ENCODE results near the gene BAHCC1. TPM values are rescaled to one million over a fixed set of nuclear protein-coding genes. Genes with fewer than 3 reads are reported as not detected.

Gene BAHCC1
- polyA plus RNA-seq, 3 donors from 2014 or later, result 0.02 TPM; not detected in 2

DNA sequence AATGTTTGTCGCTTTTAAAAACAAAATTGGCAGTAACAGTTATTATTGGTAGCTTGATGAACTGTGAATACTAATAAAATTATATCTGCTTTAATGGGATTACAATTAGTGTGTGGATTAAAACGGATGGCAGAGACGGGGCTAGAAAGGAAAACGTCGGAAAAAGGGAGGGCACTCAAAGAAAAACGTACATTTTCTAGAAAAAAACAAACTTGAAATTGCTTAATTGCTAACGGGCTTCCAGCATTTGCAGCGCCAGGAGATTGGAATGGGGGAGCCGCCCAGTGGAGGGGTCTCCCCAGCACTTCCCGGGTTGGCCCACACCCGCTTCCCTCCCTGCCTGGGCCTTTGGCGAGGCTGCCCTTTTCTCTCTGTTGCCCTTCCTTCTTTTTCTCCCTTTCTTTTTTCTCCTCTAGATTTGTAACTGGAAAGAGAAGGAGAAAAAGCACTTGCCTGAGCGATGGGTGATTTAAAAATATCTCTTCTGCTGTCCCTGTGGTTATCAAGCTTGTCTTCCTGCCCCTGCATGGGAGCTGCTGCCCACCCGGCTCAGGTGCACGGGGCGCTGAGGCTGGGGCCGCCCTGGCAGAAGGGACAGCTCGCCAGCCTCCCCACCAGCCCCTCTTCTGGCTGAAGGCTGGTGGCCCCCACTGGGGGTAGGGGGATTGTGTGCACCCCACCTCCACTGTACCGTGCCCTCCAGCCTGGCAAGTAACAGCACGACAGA lies 5.9 kb downstream of the BAHCC1 start:
- H3K9me3 Mint-ChIP-seq, result no peaks in the 10 kb centered on the region
- H3K36me3 Mint-ChIP-seq, result no peaks in the 10 kb centered on the region
- H3K4me1 Mint-ChIP-seq, result peaks cover 13 to 17% of the 10 kb centered on the region in 2 donors
- no peak for DNase-seq
- H3K4me3 Mint-ChIP-seq, result peak overlapping the region in 3 of 5 donors; percentile 5 to 48 (median 38)
- no peak overlapping the region for H3K27ac Mint-ChIP-seq
- H3K27me3 Mint-ChIP-seq (ENCODE audit: low read depth in 3 of 3), result peaks cover 25 to 44% (median 37%) of the 10 kb centered on the region in 3 donors

DNA sequence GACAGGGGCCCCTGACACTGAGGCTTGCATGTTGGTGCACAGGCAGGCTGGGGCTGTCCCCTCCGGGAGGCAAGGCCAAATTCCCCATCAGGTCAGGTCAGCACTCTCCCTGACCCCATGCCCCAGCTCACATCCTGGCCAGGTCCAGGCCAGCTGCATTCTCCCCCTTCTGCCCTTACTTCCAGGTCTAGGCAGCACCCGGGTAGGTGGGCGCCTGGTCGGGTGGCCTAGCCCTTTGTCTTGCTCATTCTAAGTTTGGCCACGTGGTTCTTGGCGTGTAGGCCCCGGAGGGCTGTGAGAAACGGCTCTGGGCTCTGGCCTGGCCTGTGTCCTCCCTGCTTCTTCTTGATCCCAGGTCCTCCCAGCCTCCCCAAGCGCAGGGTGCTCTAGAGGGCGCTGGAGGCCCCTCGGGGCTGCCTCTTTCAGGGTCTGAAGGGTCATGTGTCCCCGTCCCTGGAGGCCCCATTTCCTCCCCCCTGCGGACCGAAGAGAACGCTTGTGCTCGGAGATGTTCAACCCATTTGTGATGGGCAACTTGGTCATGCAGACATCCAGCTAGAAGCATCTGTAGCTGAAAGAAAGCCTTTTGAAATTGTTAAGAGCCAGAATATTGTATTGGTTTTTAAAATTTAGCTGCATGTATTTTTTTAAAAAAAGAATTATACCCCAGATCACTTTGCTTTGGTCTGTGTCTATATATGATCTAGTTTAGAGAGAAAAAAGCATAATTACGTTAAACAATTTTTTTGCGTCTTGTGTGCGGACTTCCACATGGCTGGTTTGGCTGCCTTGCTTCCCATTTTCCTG lies 6.7 kb downstream of the BAHCC1 start:
- peaks cover 12 to 17% of the 10 kb centered on the region in 2 donors for H3K4me1 Mint-ChIP-seq
- H3K4me3 Mint-ChIP-seq, result peak overlapping the region in 4 of 5 donors; percentile 18 to 53 (median 42)
- peaks cover 25 to 42% (median 31%) of the 10 kb centered on the region in 3 donors for H3K27me3 Mint-ChIP-seq (ENCODE audit: low read depth in 3 of 3)
- H3K9me3 Mint-ChIP-seq, result no peaks in the 10 kb centered on the region
- H3K27ac Mint-ChIP-seq, result no peak overlapping the region
- no peak for DNase-seq
- no peaks in the 10 kb centered on the region for H3K36me3 Mint-ChIP-seq

DNA sequence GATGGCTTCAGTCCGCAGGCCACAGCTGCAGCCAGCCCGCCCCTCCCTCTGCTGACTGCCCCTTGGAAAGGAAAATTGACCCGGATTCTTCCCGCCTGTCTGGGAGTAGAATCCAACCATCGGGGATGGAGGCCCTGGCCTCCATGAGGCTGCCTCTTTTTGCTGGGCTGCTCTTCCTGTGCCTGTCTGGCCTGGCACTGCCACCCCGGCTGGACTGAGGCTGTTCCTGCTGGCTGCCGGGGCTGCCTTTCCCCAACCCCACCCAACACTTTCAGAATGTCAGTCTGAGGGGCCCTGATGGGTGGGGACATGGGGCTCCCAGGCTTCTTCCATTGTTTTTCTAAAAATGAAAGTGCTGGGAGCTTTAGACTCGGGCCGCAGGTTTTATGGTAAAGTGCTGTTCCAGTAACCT lies 7.3 kb downstream of the BAHCC1 start:
- no peak for DNase-seq
- H3K4me1 Mint-ChIP-seq, result peaks cover 10 to 17% of the 10 kb centered on the region in 2 donors
- H3K36me3 Mint-ChIP-seq, result no peaks in the 10 kb centered on the region
- peaks cover 23 to 38% (median 28%) of the 10 kb centered on the region in 3 donors for H3K27me3 Mint-ChIP-seq (ENCODE audit: low read depth in 3 of 3)
- no peak overlapping the region for H3K27ac Mint-ChIP-seq
- H3K9me3 Mint-ChIP-seq, result no peaks in the 10 kb centered on the region
- H3K4me3 Mint-ChIP-seq, result no peak overlapping the region

DNA sequence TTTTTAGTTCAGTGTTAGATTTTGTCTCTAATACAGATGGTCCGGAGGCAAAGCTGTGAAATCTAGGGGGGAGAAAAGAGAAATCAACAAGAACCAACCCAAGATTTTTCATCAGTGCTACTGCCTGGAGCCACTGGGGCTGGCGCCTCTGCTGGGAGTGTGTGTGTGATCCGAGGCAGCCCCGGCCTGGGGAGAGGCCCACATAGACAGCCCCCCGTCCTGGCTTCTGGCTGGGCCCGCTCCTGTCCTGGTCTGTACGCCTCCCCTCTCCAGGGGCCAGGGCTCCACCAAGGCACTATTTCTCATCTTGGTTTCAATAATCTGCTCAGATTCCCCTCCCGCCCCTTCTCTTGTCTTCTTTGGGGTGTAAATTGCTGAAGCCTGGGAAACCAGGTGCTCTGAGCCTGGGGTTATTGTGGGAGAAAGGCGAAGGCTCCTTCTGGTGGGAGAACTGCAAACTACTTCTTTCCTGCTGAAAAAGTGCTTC lies 7.8 kb downstream of the BAHCC1 start:
- Mint-ChIP-seq H3K27me3 (ENCODE audit: low read depth in 3 of 3) (peaks cover 18 to 33% (median 23%) of the 10 kb centered on the region in 3 donors), H3K4me3 (no peak overlapping the region), H3K9me3 (no peaks in the 10 kb centered on the region), H3K27ac (no peak overlapping the region), H3K4me1 (peaks cover 6 to 12% of the 10 kb centered on the region in 2 donors), H3K36me3 (no peaks in the 10 kb centered on the region)
- no peak for DNase-seq

DNA sequence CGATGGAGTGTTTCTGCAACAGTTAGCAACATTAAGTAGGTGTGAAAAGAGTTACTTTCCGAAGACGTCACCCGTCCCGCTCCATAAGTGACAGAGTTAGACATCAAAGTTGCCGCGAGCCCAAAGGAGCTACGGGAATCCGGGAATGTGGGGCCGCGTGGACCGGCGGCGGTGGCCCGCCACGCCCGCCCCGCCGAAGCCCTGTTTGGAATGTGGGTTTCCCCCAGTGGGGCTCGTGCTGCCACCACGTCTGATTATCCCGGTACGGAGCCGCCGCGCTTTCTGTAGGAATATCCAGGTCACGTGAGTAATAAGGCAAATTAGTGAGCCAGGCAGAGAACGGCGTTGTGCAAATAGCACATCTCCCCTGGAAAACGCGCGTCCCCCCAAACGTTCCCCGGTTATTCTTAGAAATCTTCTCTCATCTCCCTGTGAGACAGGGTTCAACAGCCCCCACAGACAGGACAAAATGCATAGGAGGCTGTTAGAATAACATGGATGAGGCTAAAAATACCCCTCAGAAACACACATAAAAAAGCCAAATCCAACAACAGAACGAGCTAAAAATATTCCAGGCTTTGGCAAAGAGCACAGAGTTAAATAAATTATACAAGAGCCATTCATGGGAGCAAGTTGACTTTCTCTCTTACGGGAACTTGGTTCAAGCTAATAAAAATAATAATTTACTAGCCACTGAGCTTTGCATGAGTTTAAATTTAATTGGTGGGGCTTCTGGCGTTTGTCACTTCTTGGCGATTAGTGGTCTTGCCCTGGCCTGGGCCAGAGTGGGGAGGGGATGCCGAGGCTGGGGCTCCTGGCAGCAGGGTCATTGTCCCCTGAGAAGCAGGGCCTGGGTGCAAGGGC lies 8.6 kb downstream of the BAHCC1 start:
- Mint-ChIP-seq H3K36me3 (no peaks in the 10 kb centered on the region), H3K27me3 (ENCODE audit: low read depth in 3 of 3) (peaks cover 14 to 24% (median 20%) of the 10 kb centered on the region in 3 donors), H3K4me3 (no peak overlapping the region), H3K4me1 (peaks cover 3 to 7% of the 10 kb centered on the region in 2 donors), H3K9me3 (no peaks in the 10 kb centered on the region), H3K27ac (no peak overlapping the region)
- no peak for DNase-seq

DNA sequence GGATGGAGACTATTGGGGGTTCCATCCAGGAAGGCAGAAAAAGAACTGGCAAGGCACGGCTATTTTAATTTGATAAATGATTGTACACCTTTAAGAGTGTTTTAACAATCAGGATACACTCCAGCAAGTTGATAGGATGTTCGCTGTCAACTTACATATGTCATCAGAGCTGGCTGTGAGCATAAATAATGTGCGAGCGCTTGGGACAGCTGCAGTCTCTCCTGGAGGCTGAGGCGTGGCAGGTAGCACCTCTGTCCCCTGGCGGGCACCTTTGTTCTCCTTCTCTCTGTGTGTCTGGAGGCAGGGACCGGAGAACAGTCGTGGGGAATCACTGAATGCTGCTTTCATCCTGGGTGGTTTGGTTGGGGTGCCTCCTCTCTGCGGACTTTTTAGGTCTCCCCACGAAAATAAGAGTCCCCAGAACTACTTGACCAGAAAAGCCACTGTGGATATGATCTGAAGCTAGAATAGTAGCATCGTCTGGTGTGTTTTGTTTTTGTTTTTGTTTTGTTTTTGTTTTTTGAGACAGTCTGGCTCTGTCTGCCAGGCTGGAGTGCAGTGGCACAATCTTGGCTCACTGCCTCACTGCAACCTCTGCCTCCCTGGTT lies 9.4 kb downstream of the BAHCC1 start:
- H3K9me3 Mint-ChIP-seq, result no peaks in the 10 kb centered on the region
- H3K27me3 Mint-ChIP-seq (ENCODE audit: low read depth in 3 of 3), result peaks cover 14 to 24% (median 18%) of the 10 kb centered on the region in 3 donors
- H3K4me1 Mint-ChIP-seq, result peaks cover 2 to 5% of the 10 kb centered on the region in 2 donors
- H3K27ac Mint-ChIP-seq, result no peak overlapping the region
- no peak for DNase-seq
- no peak overlapping the region for H3K4me3 Mint-ChIP-seq
- H3K36me3 Mint-ChIP-seq, result no peaks in the 10 kb centered on the region

DNA sequence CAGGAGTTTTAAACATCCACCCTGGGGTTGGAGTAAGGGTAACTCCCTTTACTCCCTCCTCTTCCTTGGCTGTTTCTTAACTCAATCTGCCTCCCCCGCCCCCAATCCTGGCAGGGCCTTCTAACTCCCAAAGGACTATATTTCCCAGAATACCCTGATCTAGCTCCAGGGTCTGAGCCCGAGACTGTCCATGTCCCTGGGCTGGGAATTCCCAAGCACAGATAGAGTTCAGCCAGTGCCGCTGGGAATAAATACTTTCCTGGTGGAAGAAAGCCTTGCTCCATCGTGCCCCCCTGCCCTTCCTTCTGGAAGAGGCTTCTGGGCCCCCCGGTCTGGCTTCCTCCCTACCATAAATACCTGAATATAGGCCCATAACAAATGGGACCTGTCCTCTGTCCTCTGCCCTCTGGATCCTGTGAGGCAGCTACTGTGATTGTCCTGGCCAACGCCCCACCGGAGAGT lies 10.2 kb downstream of the BAHCC1 start:
- peaks cover 12 to 20% (median 14%) of the 10 kb centered on the region in 3 donors for H3K27me3 Mint-ChIP-seq (ENCODE audit: low read depth in 3 of 3)
- H3K9me3 Mint-ChIP-seq, result no peaks in the 10 kb centered on the region
- no peak overlapping the region for H3K27ac Mint-ChIP-seq
- H3K4me1 Mint-ChIP-seq, result no peaks in the 10 kb centered on the region
- no peak for DNase-seq
- H3K36me3 Mint-ChIP-seq, result no peaks in the 10 kb centered on the region
- no peak overlapping the region for H3K4me3 Mint-ChIP-seq

DNA sequence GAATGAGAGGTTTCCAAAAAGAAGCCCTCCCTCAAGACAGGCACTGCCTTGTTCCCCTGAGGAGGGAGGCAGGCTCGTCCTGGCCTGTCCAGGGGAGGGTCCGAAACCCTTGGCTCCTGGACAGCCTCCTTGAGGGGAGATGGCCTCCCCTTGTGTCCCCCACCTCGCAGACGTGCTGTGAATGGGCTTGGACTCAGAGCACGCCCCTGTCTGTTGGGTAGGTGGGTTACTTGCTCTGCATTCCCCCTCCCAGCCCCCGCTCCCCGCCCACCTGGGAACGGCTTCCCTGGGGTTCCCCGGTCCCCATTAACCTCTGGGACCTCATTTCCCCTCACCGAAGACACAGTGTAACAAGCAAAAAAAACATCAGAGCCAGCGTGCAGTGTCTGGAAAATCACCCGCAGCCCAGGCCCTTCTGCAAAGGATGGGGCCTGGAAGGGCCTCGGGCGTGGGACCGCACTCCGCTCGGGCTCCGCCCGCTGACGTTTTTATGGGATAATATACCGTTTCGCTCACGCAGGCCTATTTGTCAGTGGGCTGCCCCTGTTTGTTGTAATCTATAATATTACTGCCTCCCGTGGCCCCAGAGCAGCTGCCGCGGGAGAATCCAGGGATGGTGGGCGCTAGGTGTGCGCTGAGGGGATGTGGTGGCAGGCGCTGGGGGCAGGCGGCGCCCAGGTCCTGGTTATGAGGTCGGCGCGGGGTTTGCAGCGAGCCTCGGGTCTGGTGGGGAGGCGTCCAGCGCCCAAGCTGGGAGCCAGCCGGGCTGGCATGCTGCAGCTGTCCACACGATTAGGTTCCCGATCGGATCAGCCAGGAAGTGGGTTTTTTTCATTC lies 11.1 kb downstream of the BAHCC1 start:
- DNase-seq, result no peak
- H3K4me1 Mint-ChIP-seq, result peaks cover 0 to under 1% of the 10 kb centered on the region in 2 donors
- H3K27me3 Mint-ChIP-seq (ENCODE audit: low read depth in 3 of 3), result peaks cover 9 to 17% (median 12%) of the 10 kb centered on the region in 3 donors
- H3K36me3 Mint-ChIP-seq, result no peaks in the 10 kb centered on the region
- H3K27ac Mint-ChIP-seq, result no peak overlapping the region
- H3K4me3 Mint-ChIP-seq, result no peak overlapping the region
- no peaks in the 10 kb centered on the region for H3K9me3 Mint-ChIP-seq

DNA sequence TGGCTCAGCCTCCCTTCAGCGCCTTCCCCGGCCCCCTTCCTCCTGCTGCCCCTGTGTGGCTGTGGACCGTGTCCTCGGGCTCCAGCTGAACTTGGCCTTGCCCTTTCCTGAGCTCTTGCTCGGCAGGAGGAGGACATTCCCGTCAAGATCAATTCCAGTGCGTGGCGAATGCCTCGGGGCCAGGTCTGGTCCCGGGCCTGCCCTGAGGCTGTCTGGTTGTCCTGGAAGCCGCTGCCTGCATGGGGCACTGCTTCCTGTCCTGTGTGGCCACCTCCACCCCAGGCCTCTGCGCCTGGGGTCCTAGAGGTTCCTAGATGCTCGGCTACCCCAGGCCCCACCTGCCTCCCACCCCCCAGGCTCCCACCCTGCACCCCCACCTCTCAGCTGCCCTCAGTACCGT lies 12.8 kb downstream of the BAHCC1 start:
- no peaks in the 10 kb centered on the region for H3K9me3 Mint-ChIP-seq
- no peak overlapping the region for H3K27ac Mint-ChIP-seq
- peaks cover 4 to 15% (median 11%) of the 10 kb centered on the region in 3 donors for H3K27me3 Mint-ChIP-seq (ENCODE audit: low read depth in 3 of 3)

DNA sequence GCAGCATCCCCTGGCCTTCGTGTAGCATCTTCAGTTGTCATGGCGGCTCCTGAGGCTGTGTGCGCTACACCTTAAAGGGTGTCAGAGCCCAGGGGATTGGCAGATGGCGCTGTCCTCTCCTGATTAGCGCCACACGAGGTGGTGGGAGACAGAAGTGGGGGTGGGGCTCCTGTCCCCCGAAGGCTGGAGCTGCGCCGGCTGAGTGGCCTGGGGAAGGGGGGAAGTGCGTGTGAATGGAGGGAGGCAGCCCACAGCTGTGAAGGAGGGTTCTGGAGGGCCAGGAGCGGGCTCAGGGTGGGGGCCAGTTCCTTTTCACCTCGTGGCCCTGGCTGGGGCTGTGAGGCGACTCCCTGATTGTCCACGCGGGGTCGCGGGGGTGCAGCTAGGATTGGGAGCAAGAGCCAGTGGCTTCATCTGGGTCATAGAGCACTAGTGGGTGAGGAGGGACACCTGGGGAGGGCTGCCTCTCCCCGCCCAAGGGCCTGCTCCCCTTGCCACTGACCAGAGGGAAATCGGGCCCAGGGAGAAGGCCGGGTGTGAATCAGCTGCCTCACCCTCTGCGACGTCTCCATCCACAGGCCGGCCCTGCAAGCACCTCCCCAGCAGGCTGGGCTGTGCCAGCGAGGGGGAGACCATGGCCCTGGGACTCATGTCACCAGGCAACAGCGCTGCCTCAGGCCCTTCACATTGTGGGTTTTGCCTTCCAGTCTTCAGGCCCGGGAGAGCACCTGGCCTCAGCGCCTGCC lies 14.1 kb downstream of the BAHCC1 start:
- Mint-ChIP-seq H3K27ac (no peak overlapping the region), H3K27me3 (ENCODE audit: low read depth in 3 of 3) (peaks cover 4 to 14% (median 7%) of the 10 kb centered on the region in 3 donors), H3K36me3 (no peaks in the 10 kb centered on the region), H3K4me3 (no peak overlapping the region), H3K9me3 (no peaks in the 10 kb centered on the region), H3K4me1 (peaks cover 10 to 12% of the 10 kb centered on the region in 2 donors)
- no peak for DNase-seq

More for the DNA sequence above, 12.8 kb downstream of the BAHCC1 start:
- no peak for DNase-seq
- no peaks in the 10 kb centered on the region for H3K36me3 Mint-ChIP-seq
- H3K4me1 Mint-ChIP-seq, result peaks cover 8 to 9% of the 10 kb centered on the region in 2 donors
- H3K4me3 Mint-ChIP-seq, result no peak overlapping the region

DNA sequence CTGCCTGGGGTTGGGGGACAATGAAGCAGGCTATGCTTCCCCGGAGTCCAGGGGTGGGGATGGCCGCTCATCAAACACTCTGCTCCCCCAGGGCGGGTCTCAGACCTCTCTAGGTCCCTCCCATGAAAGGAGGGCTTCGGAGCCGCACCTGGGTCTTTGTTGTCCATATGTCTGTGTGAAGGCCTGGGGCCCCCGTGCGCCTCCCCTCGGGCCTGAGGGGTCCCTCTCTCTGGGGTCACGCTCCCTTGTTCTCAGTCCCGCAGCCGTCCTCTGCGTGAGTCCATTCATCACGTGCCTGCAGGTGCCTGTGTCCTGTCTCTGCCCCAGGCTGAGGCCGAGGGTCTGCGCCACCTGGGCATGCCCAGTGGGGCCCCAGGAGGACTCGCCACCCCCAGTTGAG lies 15.6 kb downstream of the BAHCC1 start:
- no peak overlapping the region for H3K4me3 Mint-ChIP-seq

DNA sequence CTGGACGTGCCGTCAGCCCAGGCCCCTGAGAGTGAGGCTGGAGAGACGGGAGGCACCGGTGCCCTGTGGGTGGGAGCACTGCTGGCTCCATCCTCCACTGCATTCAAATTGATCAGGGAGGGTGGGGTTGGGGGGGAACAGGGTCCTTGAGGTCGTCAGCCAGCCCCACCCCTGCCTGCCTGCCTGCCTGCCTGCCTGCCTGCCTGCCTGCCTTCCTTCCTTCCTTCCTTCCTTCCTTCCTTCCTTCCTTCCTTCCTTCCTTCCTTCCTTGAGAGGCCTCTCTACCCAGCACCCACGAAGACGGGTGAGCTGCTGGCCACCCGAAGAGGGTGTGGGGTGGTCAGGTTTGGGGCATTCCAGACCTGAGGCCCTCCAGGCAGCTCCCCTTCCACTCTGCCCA lies 16.0 kb downstream of the BAHCC1 start:
- H3K27ac Mint-ChIP-seq, result no peak overlapping the region
- DNase-seq, result no peak
- no peaks in the 10 kb centered on the region for H3K36me3 Mint-ChIP-seq
- H3K4me1 Mint-ChIP-seq, result peaks cover 10 to 15% of the 10 kb centered on the region in 2 donors
- H3K27me3 Mint-ChIP-seq (ENCODE audit: low read depth in 3 of 3), result peaks cover 4 to 11% (median 11%) of the 10 kb centered on the region in 3 donors
- H3K4me3 Mint-ChIP-seq, result no peak overlapping the region
- H3K9me3 Mint-ChIP-seq, result no peaks in the 10 kb centered on the region

More for the DNA sequence above, 15.6 kb downstream of the BAHCC1 start:
- Mint-ChIP-seq H3K9me3 (no peaks in the 10 kb centered on the region), H3K27me3 (ENCODE audit: low read depth in 3 of 3) (peaks cover 4 to 9% (median 8%) of the 10 kb centered on the region in 3 donors), H3K36me3 (no peaks in the 10 kb centered on the region), H3K27ac (no peak overlapping the region), H3K4me1 (peaks cover 10 to 12% of the 10 kb centered on the region in 2 donors)
- no peak for DNase-seq

Data from immature natural killer cell (primary cell).